HK-2 (cell line): ENCODE measurements around the gene ARHGDIB.

ENCODE experiments used
- DNase-seq: peaks from one replicate; pipeline ENCODE4 v3.0.0-alpha.2; 2018; ENCODE audit not compliant: unreplicated experiment

The ARHGDIB gene

GRCh38 chr12:14896521-14897169 is 64.8 kb downstream of the ARHGDIB start:
- no peak for DNase-seq

- no peak for DNase-seq
Measured at GRCh38 chr12:14893506-14894250, 67.7 kb downstream of the ARHGDIB start.

GRCh38 chr12:14892726-14893505 is 68.5 kb downstream of the ARHGDIB start:
- no peak for DNase-seq
